Femur (tissue), 1 donor: ENCODE results near the gene CLDN9.

ENCODE experiments used
- DNase-seq: peaks from one replicate; pipeline ENCODE4 v3.0.0-alpha.2; 2017

The CLDN9 gene

GRCh38 chr16:3058139-3059030, 45.7 kb downstream of the CLDN9 start:
- no peak for DNase-seq

DNA sequence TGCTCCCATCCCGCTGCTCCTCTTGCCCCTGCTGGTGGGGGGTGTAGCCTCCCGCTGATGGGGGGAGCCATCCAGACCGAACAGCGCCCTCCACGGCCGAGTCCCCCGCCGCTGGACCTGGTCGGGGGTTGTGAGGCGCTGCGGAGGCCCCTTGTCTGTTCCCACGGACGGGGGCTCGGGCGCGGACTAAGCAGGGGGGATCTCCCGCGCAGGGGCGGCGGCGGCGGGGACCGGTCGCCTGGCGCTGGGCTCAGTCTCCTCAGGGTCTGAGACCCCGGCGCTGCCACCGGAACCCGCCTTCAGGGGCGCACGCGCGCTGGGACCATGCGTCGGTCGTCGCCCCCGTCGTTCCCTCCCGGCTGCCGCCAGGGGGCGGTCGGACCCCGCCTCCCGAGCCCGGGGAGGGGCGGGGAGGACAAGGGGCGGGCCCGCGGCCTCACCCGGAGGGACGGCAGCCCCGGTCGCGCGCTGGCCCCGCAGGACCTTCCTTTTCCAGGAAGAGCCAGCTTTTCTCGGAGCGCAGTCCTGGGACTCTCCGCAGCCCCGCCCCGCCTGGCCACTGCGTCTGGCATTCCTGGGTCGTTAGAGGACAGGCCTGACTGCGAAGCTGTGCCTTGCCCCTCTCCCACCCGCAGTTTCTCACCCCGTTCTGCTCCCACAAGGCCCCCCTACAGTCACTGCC, 46.5 kb downstream of the CLDN9 start:
- DNase-seq: peak; percentile 92

DNA sequence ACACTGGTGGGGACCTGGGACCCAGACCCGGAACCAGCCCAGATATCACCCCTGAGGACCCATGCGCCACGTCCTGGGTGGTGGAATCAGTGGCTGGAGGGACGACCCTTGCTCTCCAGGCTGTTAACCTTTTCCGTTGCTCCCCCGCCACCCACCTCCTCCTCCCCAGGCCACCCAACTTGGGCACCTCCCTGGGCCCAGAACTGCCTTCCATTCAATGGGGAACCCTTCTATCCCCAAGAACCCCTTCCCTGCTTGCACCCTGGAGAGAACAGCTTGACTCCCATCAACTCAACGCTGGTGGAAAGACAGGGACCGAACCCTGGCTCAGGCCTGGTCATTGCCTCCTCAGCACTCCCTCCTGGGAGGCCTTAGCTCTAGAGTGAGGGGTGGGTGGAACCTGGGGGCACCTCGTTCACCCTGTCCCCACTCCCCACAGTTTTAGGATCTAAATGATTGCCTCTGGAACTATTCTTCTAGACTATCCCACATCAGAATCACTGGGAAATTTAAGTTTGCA, 47.1 kb downstream of the CLDN9 start:
- DNase-seq: no peak

DNA sequence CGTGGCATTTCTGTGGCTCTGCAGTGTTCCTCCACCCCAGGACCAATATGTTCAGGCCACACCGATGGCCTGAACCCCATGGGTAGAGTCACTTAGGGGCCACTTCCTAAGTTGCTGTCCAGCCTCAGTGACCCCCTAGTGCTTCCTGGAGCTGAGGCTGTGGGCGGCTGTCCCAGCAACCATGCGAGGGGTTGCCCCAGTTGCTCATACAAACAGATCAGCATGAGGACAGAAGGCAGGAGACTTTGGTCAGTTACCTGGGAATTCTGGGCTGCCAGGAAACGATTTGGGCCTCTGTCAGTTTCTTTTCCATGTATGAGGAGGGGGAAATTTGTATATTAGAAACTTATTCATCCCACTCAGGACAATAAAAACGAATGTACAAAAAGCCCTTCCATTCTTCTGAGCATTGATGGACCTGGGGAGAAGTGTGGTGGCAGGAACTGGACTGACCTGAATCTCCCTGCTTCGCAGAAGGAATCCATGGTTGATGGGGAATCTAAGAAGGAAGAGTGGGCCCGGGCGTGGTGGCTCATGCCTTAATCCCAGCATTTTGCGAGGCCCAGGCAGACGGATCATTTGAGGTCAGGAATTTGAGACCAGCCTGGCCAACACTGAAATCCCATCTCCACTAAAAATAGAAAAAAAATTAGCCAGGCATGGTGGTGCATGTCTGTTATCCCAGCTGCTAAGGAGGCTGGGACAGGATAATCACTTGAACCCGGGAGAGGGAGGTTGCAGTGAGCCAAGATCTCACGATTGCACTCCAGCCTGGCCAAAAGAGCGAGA, 47.8 kb downstream of the CLDN9 start:
- DNase-seq: no peak

DNA sequence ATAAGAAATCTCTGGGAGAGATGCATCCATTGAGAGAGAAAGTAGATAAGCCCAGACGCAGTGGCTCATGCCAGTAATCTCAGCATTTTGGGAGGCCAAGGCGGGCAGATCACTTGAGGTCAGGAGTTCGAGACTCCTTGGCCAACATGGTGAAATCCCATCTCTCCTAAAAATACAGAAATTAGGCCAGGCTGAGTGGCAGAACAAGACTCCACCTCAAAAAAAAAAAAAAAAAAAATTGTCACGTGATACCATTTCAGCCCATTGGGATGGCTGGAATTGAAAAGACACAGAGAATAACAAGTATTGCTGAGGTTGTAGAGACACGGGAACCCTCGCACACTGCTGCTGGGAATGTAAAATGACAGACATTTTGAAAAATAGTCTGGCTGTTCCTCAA, 49.8 kb downstream of the CLDN9 start:
- DNase-seq: no peak

- DNase-seq: no peak
Observed at GRCh38 chr16:3063625-3064386, 51.1 kb downstream of the CLDN9 start.
